Epithelial cell of esophagus (primary cell): Measurements from ENCODE around the gene AP2A2.
A peak's percentile ranks its signal among the peaks of the same experiment; 100 is the strongest.

ENCODE experiments used
- DNase-seq: peaks from one replicate; pipeline ENCODE4 v3.0.0; 2010; ENCODE audit warnings: low read depth
- H3K4me3 ChIP-seq: 2 replicates; pipeline ENCODE4 v1.5.1; 2011; ENCODE audit warnings: mild to moderate bottlenecking, low read length, control low read depth
- TF ChIP-seq, protein P1 (sequence below): IDR thresholded peaks from 2 replicates; pipeline ENCODE4 v1.5.1; 2011; ENCODE audit warnings: low read depth, mild to moderate bottlenecking, low read length, control low read depth, inconsistent platforms; ENCODE audit not compliant: insufficient read depth; ENCODE audit errors: missing control alignments

Gene AP2A2

GRCh38 chr11:1060410-1060809 lies 134.7 kb downstream of the AP2A2 start:
- no peak for DNase-seq
- no peak overlapping the region for H3K4me3 ChIP-seq
- TF ChIP-seq, protein P1, sequence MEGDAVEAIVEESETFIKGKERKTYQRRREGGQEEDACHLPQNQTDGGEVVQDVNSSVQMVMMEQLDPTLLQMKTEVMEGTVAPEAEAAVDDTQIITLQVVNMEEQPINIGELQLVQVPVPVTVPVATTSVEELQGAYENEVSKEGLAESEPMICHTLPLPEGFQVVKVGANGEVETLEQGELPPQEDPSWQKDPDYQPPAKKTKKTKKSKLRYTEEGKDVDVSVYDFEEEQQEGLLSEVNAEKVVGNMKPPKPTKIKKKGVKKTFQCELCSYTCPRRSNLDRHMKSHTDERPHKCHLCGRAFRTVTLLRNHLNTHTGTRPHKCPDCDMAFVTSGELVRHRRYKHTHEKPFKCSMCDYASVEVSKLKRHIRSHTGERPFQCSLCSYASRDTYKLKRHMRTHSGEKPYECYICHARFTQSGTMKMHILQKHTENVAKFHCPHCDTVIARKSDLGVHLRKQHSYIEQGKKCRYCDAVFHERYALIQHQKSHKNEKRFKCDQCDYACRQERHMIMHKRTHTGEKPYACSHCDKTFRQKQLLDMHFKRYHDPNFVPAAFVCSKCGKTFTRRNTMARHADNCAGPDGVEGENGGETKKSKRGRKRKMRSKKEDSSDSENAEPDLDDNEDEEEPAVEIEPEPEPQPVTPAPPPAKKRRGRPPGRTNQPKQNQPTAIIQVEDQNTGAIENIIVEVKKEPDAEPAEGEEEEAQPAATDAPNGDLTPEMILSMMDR: no peak

DNA sequence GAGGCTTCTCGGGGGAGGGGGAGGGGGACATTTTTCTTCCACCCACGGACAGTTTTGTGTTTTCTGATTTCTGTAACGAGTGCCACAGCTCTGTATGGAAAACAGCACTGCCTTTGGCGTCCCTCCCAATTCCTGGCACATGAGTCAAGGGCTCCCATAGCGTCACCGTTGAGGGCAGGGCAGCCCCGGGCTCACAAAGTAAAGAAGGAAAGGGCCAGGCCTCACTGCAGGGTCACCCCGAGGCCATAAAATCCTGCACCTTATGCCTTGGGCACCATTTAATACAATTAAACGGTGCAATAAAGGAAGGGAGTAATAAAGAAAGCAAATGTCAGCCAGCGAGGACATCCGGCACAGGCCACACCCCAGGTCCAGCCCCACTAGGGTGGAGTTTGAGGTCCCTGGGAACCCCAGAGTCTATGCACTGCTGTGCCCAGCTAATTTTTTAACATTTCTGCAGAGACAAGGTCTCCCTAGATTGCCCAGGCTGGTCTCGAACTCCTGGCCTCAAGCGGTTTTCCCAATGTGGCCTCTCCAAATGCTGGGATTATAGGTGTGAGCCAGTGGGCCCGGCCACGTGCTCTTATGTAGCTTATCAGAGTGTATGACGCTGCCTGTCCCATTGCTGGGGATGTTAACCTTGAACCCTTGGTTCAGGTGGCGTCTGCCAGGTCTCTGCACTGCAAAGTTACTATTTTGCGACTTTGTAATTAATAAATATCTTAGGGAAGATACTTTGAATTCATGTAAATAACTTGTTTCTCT lies 135.4 kb downstream of the AP2A2 start:
- peak; percentile 76 for DNase-seq
- H3K4me3 ChIP-seq: no peak overlapping the region
- TF ChIP-seq, protein P1: no peak
